PC-9 (cell line): ENCODE data around the gene RPAP3. TPM values are rescaled to one million over a fixed set of nuclear protein-coding genes. Genes with fewer than 3 reads are reported as not detected.

Source experiments
- BruUV-seq: library from RNA; stranded (reverse); fragments of 400-500 nt; replicated peaks from 2 replicates; lab custom pipeline; 2021; lab: Mats Ljungman, UMichigan
- CTCF ChIA-PET: fragments of 300-600 bp; sonication (Branson Sonifier 250); formaldehyde crosslinking; loops from one replicate; lab custom pipeline; 2022; ENCODE audit warnings: antibody characterized with exemption; lab: Charles Lee
- POLR2A ChIA-PET: fragments of 300-600 bp; sonication (Branson Sonifier 250); formaldehyde crosslinking; loops from one replicate; lab custom pipeline; 2022; ENCODE audit warnings: antibody characterized with exemption; ENCODE audit not compliant: unreplicated experiment; lab: Charles Lee
- DNase-seq, 2 experiments: peaks; one replicate each; pipeline versions ENCODE4 v3.0.0 to v3.0.0-alpha.2; 2015 to 2022; ENCODE audit warnings: mixed read lengths in 1 of 2
- H2AFZ ChIP-seq: fragments of 200-600 bp; sonication (generic); 2 replicates; pipeline ENCODE4 v1.8.1; 2017; ENCODE audit warnings: antibody characterized with exemption
- H3F3A ChIP-seq: fragments of 200-600 bp; sonication (generic); 2 replicates; pipeline ENCODE4 v1.8.1; 2017; ENCODE audit warnings: antibody characterized with exemption, mild to moderate bottlenecking, low read depth; ENCODE audit not compliant: insufficient read depth
- H3K27ac ChIP-seq: fragments of 200-600 bp; sonication (generic); 2 replicates; pipeline ENCODE4 v1.6.1; 2016; ENCODE audit warnings: mixed run types
- H3K27me3 ChIP-seq: fragments of 200-600 bp; sonication (generic); 2 replicates; pipeline ENCODE4 v1.6.1; 2016; ENCODE audit warnings: low read depth, mixed run types; ENCODE audit not compliant: insufficient read depth
- H3K36me3 ChIP-seq: fragments of 200-600 bp; sonication (generic); 2 replicates; pipeline ENCODE4 v1.6.1; 2016; ENCODE audit warnings: low read depth, mixed run types
- H3K4me1 ChIP-seq: fragments of 200-600 bp; sonication (generic); replicated peaks from 2 replicates; pipeline ENCODE4 v1.6.1; 2016; ENCODE audit warnings: mixed run types; ENCODE audit not compliant: insufficient read depth
- H3K4me2 ChIP-seq: fragments of 200-600 bp; sonication (generic); 2 replicates; pipeline ENCODE4 v1.6.1; 2017; ENCODE audit warnings: mixed run types
- H3K4me3 ChIP-seq: fragments of 200-600 bp; sonication (generic); 2 replicates; pipeline ENCODE4 v1.6.1; 2016; ENCODE audit warnings: mixed run types
- H3K79me2 ChIP-seq: fragments of 200-600 bp; sonication (generic); 2 replicates; pipeline ENCODE4 v1.6.1; 2017; ENCODE audit warnings: low read depth, mixed run types
- H3K9me2 ChIP-seq: fragments of 200-600 bp; sonication (generic); 2 replicates; pipeline ENCODE4 v1.8.1; 2017; ENCODE audit warnings: mild to moderate bottlenecking; ENCODE audit not compliant: insufficient read depth
- H3K9me3 ChIP-seq: fragments of 200-600 bp; sonication (generic); 2 replicates; pipeline ENCODE4 v1.8.1; 2016; ENCODE audit warnings: low read depth; ENCODE audit not compliant: insufficient read depth
- H4K20me1 ChIP-seq: fragments of 200-600 bp; sonication (generic); 2 replicates; pipeline ENCODE4 v1.8.1; 2017; ENCODE audit not compliant: insufficient read depth
- CTCF ChIP-seq: fragments of 200-600 bp; sonication (generic); conservative IDR thresholded peaks from 2 replicates; pipeline ENCODE4 v1.6.1; 2017; ENCODE audit warnings: mixed run types, antibody characterized with exemption, mild to moderate bottlenecking, moderate library complexity
- EZH2 ChIP-seq: fragments of 200-600 bp; sonication (generic); IDR thresholded peaks from 2 replicates; pipeline ENCODE4 v1.8.0; 2017; ENCODE audit warnings: antibody characterized with exemption, low read depth
- intact Hi-C: fragments of 100-400 bp; cut with micrococcal nuclease; formaldehyde crosslinking; loops from one replicate; pipeline ENCODE4 v1.10.0; 2022; ENCODE audit not compliant: unreplicated experiment
- total RNA-seq: library from RNA; stranded (reverse); gene quantifications from 2 replicates; pipeline ENCODE4 v1.2.3, GENCODE V29; 2021

Gene RPAP3
- total RNA-seq, 1 experiment from 2014 or later = 37.0 TPM

- H4K20me1 ChIP-seq = no peaks in the 10 kb centered on the region
- H3K27me3 ChIP-seq = no peaks in the 10 kb centered on the region
- H3K27ac ChIP-seq = no peak overlapping the region
- peaks cover 8% of the 10 kb centered on the region for H3K4me1 ChIP-seq
- no peaks in the 10 kb centered on the region for H3K36me3 ChIP-seq
- DNase-seq = peak in 1 of 2 experiments; percentile 73
- no TSS peak for BruUV-seq
- H2AFZ ChIP-seq = no peak overlapping the region
- POLR2A ChIA-PET = no interaction called here
- no peak overlapping the region for H3K4me2 ChIP-seq
- intact Hi-C loops = no loop called here
- no peaks in the 10 kb centered on the region for H3K9me3 ChIP-seq
- CTCF ChIA-PET = interaction anchor here (0.5 to 5.4 kb wide), 14 partner anchors 11 to 786 kb away, joined by 3 to 31 read pairs (median 7); no protein-coding TSS in a partner anchor
- peaks cover 5% of the 10 kb centered on the region for H3F3A ChIP-seq
- H3K79me2 ChIP-seq = no peaks in the 10 kb centered on the region
- H3K9me2 ChIP-seq = no peaks in the 10 kb centered on the region
- no peak for TF ChIP-seq EZH2
- TF ChIP-seq CTCF = no peak
- no peak overlapping the region for H3K4me3 ChIP-seq
These were observed 35.5 kb upstream of the RPAP3 start for GRCh38 chr12:47741340-47741703.

- TF ChIP-seq EZH2 (no peak), CTCF (no peak)
- H2AFZ ChIP-seq = no peak overlapping the region
- H3K4me1 ChIP-seq = peaks cover 8% of the 10 kb centered on the region
- no peaks in the 10 kb centered on the region for H3K9me2 ChIP-seq
- H3K27ac ChIP-seq = no peak overlapping the region
- ChIA-PET POLR2A (no interaction called here), CTCF (interaction anchor here (0.6 to 5.4 kb wide), 9 partner anchors 24 to 785 kb away, joined by 3 to 31 read pairs (median 9); no protein-coding TSS in a partner anchor)
- H3K36me3 ChIP-seq = no peaks in the 10 kb centered on the region
- H4K20me1 ChIP-seq = no peaks in the 10 kb centered on the region
- H3K27me3 ChIP-seq = no peaks in the 10 kb centered on the region
- H3K79me2 ChIP-seq = no peaks in the 10 kb centered on the region
- intact Hi-C loops = no loop called here
- no peak overlapping the region for H3K4me2 ChIP-seq
- no peak overlapping the region for H3K4me3 ChIP-seq
- no peak for DNase-seq
- H3F3A ChIP-seq = peaks cover 5% of the 10 kb centered on the region
- no TSS peak for BruUV-seq
- H3K9me3 ChIP-seq = no peaks in the 10 kb centered on the region
These were observed 34.9 kb upstream of the RPAP3 start for GRCh38 chr12:47740606-47741339.

GRCh38 chr12:47739979-47740378, 34.1 kb upstream of the RPAP3 start:
- no peaks in the 10 kb centered on the region for H3K79me2 ChIP-seq
- no peak for DNase-seq
- no peaks in the 10 kb centered on the region for H3K9me3 ChIP-seq
- TF ChIP-seq EZH2 = no peak
- no peak for TF ChIP-seq CTCF
- H3K4me3 ChIP-seq = no peak overlapping the region
- no peaks in the 10 kb centered on the region for H4K20me1 ChIP-seq
- peaks cover 8% of the 10 kb centered on the region for H3K4me1 ChIP-seq
- no peaks in the 10 kb centered on the region for H3K9me2 ChIP-seq
- intact Hi-C loops = no loop called here
- H3F3A ChIP-seq = peaks cover 5% of the 10 kb centered on the region
- ChIA-PET POLR2A (no interaction called here), CTCF (interaction anchor here (0.6 kb wide), 1 partner anchor 1077 kb away, joined by 3 read pairs; no protein-coding TSS in a partner anchor)
- no peaks in the 10 kb centered on the region for H3K36me3 ChIP-seq
- no peaks in the 10 kb centered on the region for H3K27me3 ChIP-seq
- H2AFZ ChIP-seq = no peak overlapping the region
- H3K4me2 ChIP-seq = no peak overlapping the region
- H3K27ac ChIP-seq = no peak overlapping the region
- BruUV-seq = no TSS peak
